ENCODE data around the gene SLC35F4. TPM values are rescaled to one million over a fixed set of nuclear protein-coding genes. Genes with fewer than 3 reads are reported as not detected.

SLC35F4 gene
- total and polyA plus RNA-seq, 2 of the 8 experiments (the other 6 are each of a cell fraction or from before 2014, with no cell fraction given), result not detected

DNA sequence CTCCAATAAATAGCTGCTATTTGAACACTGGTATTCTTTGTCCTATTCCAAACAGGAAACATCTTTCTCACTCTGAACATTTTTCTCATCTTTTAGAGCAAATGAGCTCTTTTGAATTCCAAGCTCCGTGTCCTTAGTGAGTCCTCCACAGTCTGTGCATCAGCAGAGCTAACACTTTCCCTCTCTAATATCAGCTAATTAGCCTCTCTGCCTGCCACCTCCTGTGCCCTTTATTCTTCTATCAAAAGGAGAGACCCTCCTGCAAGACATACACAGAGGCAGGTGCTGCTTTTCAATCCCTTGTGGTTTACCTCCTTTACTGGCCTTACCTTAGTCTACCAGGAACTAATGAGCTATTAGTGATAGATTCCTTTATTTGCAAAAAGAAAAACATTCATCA is 178.5 kb downstream of the SLC35F4 start:
- Histone ChIP-seq H4K91ac (replicated peaks; ENCODE audit: insufficient read length, low read length) (no peak overlapping the region), H3K79me1 (ENCODE audit: low read depth, low read length) (no peaks in the 10 kb centered on the region), H2BK20ac (ENCODE audit: low read length) (no peak overlapping the region), H2BK15ac (ENCODE audit: low read length) (no peak overlapping the region), H3K23me2 (ENCODE audit: low read depth, low read length) (no peaks in the 10 kb centered on the region), H3K4me1 (replicated peaks in 1 of 4; ENCODE audit: control insufficient read depth in 3 of 4, insufficient read depth in 4 of 4, low read length in 3 of 4) (peaks cover 0 to 2% (median 0%) of the 10 kb centered on the region in 4 experiments; a peak in 1 of 7 replicates), H2BK120ac (replicated peaks; ENCODE audit: low read depth, low read length) (no peak overlapping the region), H3K9ac (replicated peaks in 1 of 4; ENCODE audit: extremely low read depth in 1 of 4, low read depth in 3 of 4, low read length in 3 of 4) (no peak overlapping the region), H3K27ac (ENCODE audit: low read depth, low read length) (no peak overlapping the region), H3K79me2 (ENCODE audit: control insufficient read depth in 1 of 2, insufficient read depth in 2 of 2, low read length in 2 of 2) (no peaks in the 10 kb centered on the region), H3K4ac (replicated peaks; ENCODE audit: insufficient read length, low read depth, low read length) (no peak overlapping the region), H4K5ac (ENCODE audit: insufficient read length, low read depth, low read length) (no peak overlapping the region), H3K4me2 (ENCODE audit: insufficient read depth in 1 of 2, low read depth in 2 of 2, low read length in 2 of 2) (no peak overlapping the region), H3K18ac (ENCODE audit: extremely low read depth, low read length) (no peak overlapping the region), H3K14ac (ENCODE audit: insufficient read length) (no peak overlapping the region), H3K36me3 (ENCODE audit: control insufficient read depth in 2 of 4, insufficient read depth in 4 of 4, low read length in 3 of 4) (no peaks in the 10 kb centered on the region), H3K56ac (replicated peaks; ENCODE audit: insufficient read length, low read depth, low read length) (no peak overlapping the region), H2AK5ac (ENCODE audit: low read depth, low read length) (no peak overlapping the region), H3K4me3 (ENCODE audit: extremely low read depth in 1 of 4, insufficient read depth in 2 of 4, low read depth in 3 of 4, low read length in 4 of 4) (no peak overlapping the region), H4K8ac (ENCODE audit: extremely low read depth, insufficient read depth, low read length) (no peak overlapping the region), H2AFZ (ENCODE audit: low read length) (no peak overlapping the region), H2BK5ac (ENCODE audit: low read depth, low read length) (no peak overlapping the region), H3K27me3 (replicated peaks in 1 of 4; ENCODE audit: control insufficient read depth in 3 of 4, extremely low read depth in 1 of 4, insufficient read depth in 3 of 4, low read length in 3 of 4) (no peaks in the 10 kb centered on the region), H3K23ac (ENCODE audit: insufficient read length) (no peak overlapping the region), H4K20me1 (replicated peaks in 1 of 2; ENCODE audit: control insufficient read depth in 1 of 2, insufficient read depth in 2 of 2, low read length in 2 of 2) (no peaks in the 10 kb centered on the region), H2BK12ac (ENCODE audit: low read depth, low read length) (no peak overlapping the region), H3K9me3 (ENCODE audit: insufficient read depth in 2 of 2, low read depth in 1 of 2, low read length in 1 of 2) (no peaks in the 10 kb centered on the region)
- FAIRE-seq, result no peak
- CTCF ChIA-PET (ENCODE audit: partially characterized antibody), result interaction anchor here (0.7 to 1.3 kb wide), 3 partner anchors 160 to 183 kb away, joined by 3 to 4 read pairs (median 3); no protein-coding TSS in a partner anchor
- POLR2A ChIA-PET (ENCODE audit: partially characterized antibody), result no interaction called here
- no peak for DNase-seq (ENCODE audit: low read depth in 1 of 2, low spot score in 2 of 2)
- 81% methylated on average over 1 of the region's 1 CpG; no CpG with 5 or more reads in 1 of the 2 experiments for WGBS, 2 experiments (ENCODE audit: extremely low coverage in 1 of 2, insufficient coverage in 1 of 2, insufficient read length in 1 of 2, insufficient replicate concordance in 2 of 2, low coverage in 1 of 2, low lambda C conversion rate in 2 of 2, missing lambda C conversion rate in 1 of 2)
- TF ChIP-seq FOSL1 (IDR thresholded peaks at IDR 0.05; ENCODE audit: insufficient read depth, low read depth, low read length) (no peak), CHD2 (IDR thresholded peaks at IDR 0.05; ENCODE audit: low read length) (no peak), GTF2F1 (IDR thresholded peaks at IDR 0.05; ENCODE audit: borderline replicate concordance, low read depth, low read length) (no peak), RAD21 (IDR thresholded peaks at IDR 0.05 in 1 of 2, conservative IDR thresholded peaks at IDR 0.05 in 1 of 2; ENCODE audit: low read depth in 2 of 2, low read length in 2 of 2) (no peak), GABPA (IDR thresholded peaks at IDR 0.05; ENCODE audit: borderline replicate concordance, insufficient read depth, low read length) (no peak), RNF2 (IDR thresholded peaks at IDR 0.05; ENCODE audit: borderline replicate concordance, low read depth, low read length, missing control alignments, poor library complexity, severe bottlenecking) (no peak), POLR2AphosphoS5 (IDR thresholded peaks at IDR 0.05; ENCODE audit: low read depth, low read length) (no peak), SP2 (IDR thresholded peaks at IDR 0.05; ENCODE audit: low read length) (no peak)
